HCT116 (cell line): ENCODE measurements around the gene ANO10. TPM values are rescaled to one million over a fixed set of nuclear protein-coding genes. Genes with fewer than 3 reads are reported as not detected.

Experiments used
- ATAC-seq: fragments of 200-7000 bp; cut with Tn5 transposase; 2 replicates; pipeline ENCODE4 v1.9.1; 2020; ENCODE audit warnings: mild to moderate bottlenecking, moderate library complexity
- BruUV-seq: library from RNA; stranded (reverse); fragments of 400-500 nt; replicated peaks from 2 replicates; lab custom pipeline; 2021; lab: Mats Ljungman, UMichigan
- CTCF ChIA-PET: fragments of 300-600 bp; sonication (Branson Sonifier 250); formaldehyde crosslinking; loops from one replicate; lab custom pipeline; 2021; ENCODE audit warnings: antibody characterized with exemption; lab: Charles Lee
- POLR2A ChIA-PET: fragments of 300-600, 350-600 bp; sonication (Branson Sonifier 250); formaldehyde crosslinking; loops from one replicate; lab custom pipeline; 2021; ENCODE audit warnings: antibody characterized with exemption; lab: Charles Lee
- RAD21 ChIA-PET, 2 experiments: fragments of 300-600 bp; sonication (Branson Sonifier 250); formaldehyde crosslinking; loops; one replicate each; lab custom pipeline; 2023; ENCODE audit warnings: low total read pairs in 2 of 2; ENCODE audit not compliant: uncharacterized antibody in 2 of 2, unreplicated experiment in 2 of 2, low non-redundant PET in 1 of 2; lab: Charles Lee
- DNase-seq: peaks from one replicate; pipeline ENCODE4 v3.0.0-alpha.2; 2010; ENCODE audit warnings: low read depth, low spot score
- H2AFZ ChIP-seq: fragments of 200-600 bp; shearing (Covaris generic), sonication (generic); 2 replicates; pipeline ENCODE4 v1.6.1; 2017; ENCODE audit warnings: low read depth, mixed run types, mixed read lengths, antibody characterized with exemption, low read length; ENCODE audit not compliant: poor library complexity, severe bottlenecking
- H3K27ac ChIP-seq: 2 replicates; pipeline ENCODE4 v1.5.1; 2012; ENCODE audit warnings: low read depth, low read length
- H3K27me3 ChIP-seq: fragments of 200-600 bp; sonication (generic); 2 replicates; pipeline ENCODE4 v1.6.1; 2016; ENCODE audit warnings: mixed run types, low read length, mixed read lengths; ENCODE audit not compliant: insufficient read depth
- H3K36me3 ChIP-seq, 2 experiments: fragments of 200-500 bp in 1 of 2; fragments of 200-600 bp in 1 of 2; sonication (Bioruptor generic) in 1 of 2; sonication (generic) in 1 of 2; 2 replicates each; pipeline versions ENCODE4 v1.5.1 to v1.6.1; 2014 to 2016; ENCODE audit warnings: low read length in 2 of 2, inconsistent platforms in 1 of 2, mixed read lengths in 1 of 2, mixed run types in 1 of 2; ENCODE audit not compliant: insufficient read depth in 2 of 2, control insufficient read depth in 1 of 2
- H3K4me1 ChIP-seq, 2 experiments: fragments of 200-600 bp in 1 of 2; sonication (generic) in 1 of 2; 2 replicates each; pipeline versions ENCODE4 v1.5.1 to v1.6.1; 2012 to 2017; ENCODE audit warnings: low read length in 2 of 2, inconsistent platforms in 1 of 2, mild to moderate bottlenecking in 1 of 2, mixed read lengths in 1 of 2, mixed run types in 1 of 2, moderate library complexity in 1 of 2; ENCODE audit not compliant: insufficient read depth in 2 of 2, control insufficient read depth in 1 of 2
- H3K4me2 ChIP-seq: fragments of 200-600 bp; sonication (generic); 2 replicates; pipeline ENCODE4 v1.6.1; 2017; ENCODE audit warnings: mixed run types, low read length, mixed read lengths
- H3K4me3 ChIP-seq, 2 experiments: fragments of 200-600 bp in 1 of 2; sonication (generic) in 1 of 2; replicated peaks in 1 of 2; 2 replicates each; pipeline ENCODE4 v1.5.1; 2011 to 2016; ENCODE audit warnings: low read length in 2 of 2, control low read depth in 1 of 2, low read depth in 1 of 2, mild to moderate bottlenecking in 1 of 2, mixed read lengths in 1 of 2, mixed run types in 1 of 2
- H3K79me2 ChIP-seq: fragments of 200-600 bp; sonication (generic); 2 replicates; pipeline ENCODE4 v1.6.1; 2017; ENCODE audit warnings: mild to moderate bottlenecking, mixed run types, low read length, moderate library complexity, mixed read lengths; ENCODE audit not compliant: insufficient read depth
- H3K9ac ChIP-seq: fragments of 200-600 bp; sonication (generic); 2 replicates; pipeline ENCODE4 v1.6.1; 2016; ENCODE audit warnings: low read length, mixed read lengths
- H3K9me2 ChIP-seq: fragments of 200-600 bp; sonication (generic), shearing (Covaris generic); 2 replicates; pipeline ENCODE4 v1.6.1; 2017; ENCODE audit warnings: mixed run types, mild to moderate bottlenecking, moderate library complexity; ENCODE audit not compliant: insufficient read depth
- H3K9me3 ChIP-seq, 2 experiments: fragments of 200-500 bp in 1 of 2; fragments of 200-600 bp in 1 of 2; sonication (Bioruptor generic) in 1 of 2; sonication (generic) in 1 of 2; 2 replicates each; pipeline ENCODE4 v1.6.1; 2014 to 2017; ENCODE audit warnings: low read length in 2 of 2, mixed read lengths in 2 of 2, inconsistent platforms in 1 of 2, low read depth in 1 of 2, mild to moderate bottlenecking in 1 of 2, mixed run types in 1 of 2, moderate library complexity in 1 of 2; ENCODE audit not compliant: control insufficient read depth in 1 of 2, insufficient read depth in 1 of 2
- H4K20me1 ChIP-seq: fragments of 200-600 bp; sonication (generic), shearing (Covaris generic); 2 replicates; pipeline ENCODE4 v1.6.1; 2017; ENCODE audit warnings: mixed run types, mild to moderate bottlenecking, moderate library complexity; ENCODE audit not compliant: insufficient read depth
- ATF3 ChIP-seq: IDR thresholded peaks from 2 replicates; pipeline ENCODE4 v1.6.1; 2012
- CBX3 ChIP-seq: IDR thresholded peaks from 2 replicates; pipeline ENCODE4 v1.6.1; 2012; ENCODE audit warnings: low read depth
- FOSL1 ChIP-seq: IDR thresholded peaks from 2 replicates; pipeline ENCODE4 v1.6.1; 2012; ENCODE audit warnings: low read depth
- JUND ChIP-seq: IDR thresholded peaks from 2 replicates; pipeline ENCODE4 v1.6.1; 2012
- MAX ChIP-seq: IDR thresholded peaks from 2 replicates; pipeline ENCODE4 v1.6.1; 2012
- RAD21 ChIP-seq: IDR thresholded peaks from 2 replicates; pipeline ENCODE4 v1.6.1; 2012; ENCODE audit warnings: low read depth, mild to moderate bottlenecking
- REST ChIP-seq: IDR thresholded peaks from 2 replicates; pipeline ENCODE4 v1.6.1; 2012; ENCODE audit warnings: low read depth
- SIN3A ChIP-seq: IDR thresholded peaks from 2 replicates; pipeline ENCODE4 v1.6.1; 2012; ENCODE audit warnings: low read depth
- SRF ChIP-seq: IDR thresholded peaks from 2 replicates; pipeline ENCODE4 v1.6.1; 2012; ENCODE audit warnings: low read depth
- TCF7L2 ChIP-seq: IDR thresholded peaks from 2 replicates; pipeline ENCODE4 v1.7.0; 2011; ENCODE audit warnings: borderline replicate concordance, inconsistent platforms; ENCODE audit not compliant: insufficient read depth, insufficient read length; ENCODE audit errors: extremely low read depth
- YY1 ChIP-seq: IDR thresholded peaks from 2 replicates; pipeline ENCODE4 v1.6.1; 2011; ENCODE audit warnings: low read length, low read depth, moderate library complexity, mild to moderate bottlenecking; ENCODE audit not compliant: insufficient replicate concordance; ENCODE audit errors: extremely low read depth
- ZBTB33 ChIP-seq: IDR thresholded peaks from 2 replicates; pipeline ENCODE4 v1.6.1; 2011; ENCODE audit warnings: mild to moderate bottlenecking, low read length, moderate library complexity; ENCODE audit not compliant: insufficient replicate concordance; ENCODE audit errors: extremely low read depth
- intact Hi-C: fragments of 100-400 bp; cut with micrococcal nuclease; formaldehyde crosslinking; loops from 2 replicates; pipeline ENCODE4 v1.10.0; 2022
- total RNA-seq: library from RNA; stranded (reverse); gene quantifications from one replicate; pipeline ENCODE4 v1.2.1, GENCODE V29; 2021; ENCODE audit not compliant: unreplicated experiment

Gene ANO10
- total RNA-seq, 1 experiment from 2014 or later, result 13.3 TPM

- TF ChIP-seq REST (no peak), JUND (no peak), YY1 (no peak), MAX (no peak), CBX3 (no peak), ATF3 (no peak)
Measured at GRCh38 chr3:43369404-43370292, 252.2 kb downstream of the ANO10 start (continued).

GRCh38 chr3:43366885-43367284 is 254.9 kb downstream of the ANO10 start:
- CTCF ChIA-PET, result no interaction called here
- RAD21 ChIA-PET, result no interaction called here
- Histone ChIP-seq H3K4me3 (no peak overlapping the region), H2AFZ (no peak overlapping the region), H3K36me3 (no peaks in the 10 kb centered on the region), H4K20me1 (no peaks in the 10 kb centered on the region), H3K9me3 (no peaks in the 10 kb centered on the region), H3K9ac (no peak overlapping the region), H3K4me2 (no peak overlapping the region), H3K27me3 (no peaks in the 10 kb centered on the region), H3K4me1 (no peaks in the 10 kb centered on the region), H3K9me2 (no peaks in the 10 kb centered on the region), H3K79me2 (no peaks in the 10 kb centered on the region), H3K27ac (no peak overlapping the region)
- POLR2A ChIA-PET, result no interaction called here
- ATAC-seq (no peak), DNase-seq (no peak)
- intact Hi-C loops, result no loop called here
- no TSS peak for BruUV-seq
- TF ChIP-seq TCF7L2 (no peak), MAX (no peak), ZBTB33 (no peak), JUND (no peak), ATF3 (no peak), REST (no peak), SIN3A (no peak), RAD21 (no peak), FOSL1 (no peak), SRF (no peak)
